ENCODE measurements around the gene GNAT3.

DNA sequence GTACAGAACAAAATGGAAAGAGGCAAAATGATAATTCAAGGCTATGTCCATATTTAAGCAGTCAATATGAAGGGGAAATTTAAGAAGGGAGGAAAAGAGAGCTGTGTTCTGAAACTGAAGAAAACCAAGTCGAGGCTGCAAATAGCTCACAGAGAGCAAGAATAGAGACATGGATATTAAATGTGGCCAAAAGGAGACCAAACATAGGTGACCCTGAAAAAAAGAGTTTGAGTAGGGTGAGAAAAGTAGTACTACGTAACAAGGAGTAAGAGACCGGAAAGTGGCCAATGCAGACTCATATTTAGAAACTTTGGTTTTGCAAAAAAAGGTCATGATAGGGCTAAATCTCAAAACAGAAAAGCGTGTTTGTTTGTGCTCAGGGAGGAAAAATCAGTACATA is 84.6 kb downstream of the GNAT3 start:
- no peak for TF ChIP-seq POLR2A (IDR thresholded peaks at IDR 0.05; ENCODE audit: low read depth, low read length)
- no peak for TF ChIP-seq EZH2 (IDR thresholded peaks at IDR 0.05; ENCODE audit: borderline replicate concordance, low read depth, low read length, severe bottlenecking)
- TF ChIP-seq, protein P1, sequence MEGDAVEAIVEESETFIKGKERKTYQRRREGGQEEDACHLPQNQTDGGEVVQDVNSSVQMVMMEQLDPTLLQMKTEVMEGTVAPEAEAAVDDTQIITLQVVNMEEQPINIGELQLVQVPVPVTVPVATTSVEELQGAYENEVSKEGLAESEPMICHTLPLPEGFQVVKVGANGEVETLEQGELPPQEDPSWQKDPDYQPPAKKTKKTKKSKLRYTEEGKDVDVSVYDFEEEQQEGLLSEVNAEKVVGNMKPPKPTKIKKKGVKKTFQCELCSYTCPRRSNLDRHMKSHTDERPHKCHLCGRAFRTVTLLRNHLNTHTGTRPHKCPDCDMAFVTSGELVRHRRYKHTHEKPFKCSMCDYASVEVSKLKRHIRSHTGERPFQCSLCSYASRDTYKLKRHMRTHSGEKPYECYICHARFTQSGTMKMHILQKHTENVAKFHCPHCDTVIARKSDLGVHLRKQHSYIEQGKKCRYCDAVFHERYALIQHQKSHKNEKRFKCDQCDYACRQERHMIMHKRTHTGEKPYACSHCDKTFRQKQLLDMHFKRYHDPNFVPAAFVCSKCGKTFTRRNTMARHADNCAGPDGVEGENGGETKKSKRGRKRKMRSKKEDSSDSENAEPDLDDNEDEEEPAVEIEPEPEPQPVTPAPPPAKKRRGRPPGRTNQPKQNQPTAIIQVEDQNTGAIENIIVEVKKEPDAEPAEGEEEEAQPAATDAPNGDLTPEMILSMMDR (IDR thresholded peaks at IDR 0.05; ENCODE audit: extremely low read depth in 1 of 2, insufficient read depth in 1 of 2, low read depth in 1 of 2, low read length in 2 of 2), result no peak
- TF ChIP-seq MYC (IDR thresholded peaks at IDR 0.05; ENCODE audit: low read depth, low read length), result no peak
- TF ChIP-seq FOS (IDR thresholded peaks at IDR 0.05; ENCODE audit: borderline replicate concordance, insufficient read depth, low read length), result no peak

All from endothelial cell of umbilical vein (primary cell).